ENCODE results near the gene ANGPT4. TPM values are rescaled to one million over a fixed set of nuclear protein-coding genes. Genes with fewer than 3 reads are reported as not detected.
A peak's percentile ranks its signal among the peaks of the same experiment; 100 is the strongest.

Gene ANGPT4
- total RNA-seq, 2 experiments from 2014 or later, result not detected

DNA sequence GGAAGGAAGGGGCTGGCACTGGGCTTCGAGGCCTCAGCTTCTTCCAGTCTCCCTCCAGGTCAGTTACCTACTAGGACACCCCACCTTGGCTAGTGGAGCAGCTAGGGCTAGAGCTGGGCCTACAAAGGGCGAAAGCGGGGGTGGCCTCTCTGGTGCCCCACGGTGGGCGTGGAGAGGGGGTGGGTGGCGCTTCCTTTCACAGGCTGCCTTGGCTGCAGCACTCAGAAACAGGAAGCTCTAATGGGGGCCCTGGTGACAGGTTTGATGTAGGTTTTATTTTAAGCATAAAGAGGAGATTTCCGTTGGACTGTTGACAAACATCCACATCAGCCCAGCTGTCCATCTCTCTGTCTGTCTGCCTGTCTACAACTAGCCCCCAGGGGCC, 69.2 kb downstream of the ANGPT4 start:
- Mint-ChIP-seq H3K27me3 (no peaks in the 10 kb centered on the region), H3K27ac (peak overlapping the region; percentile 96), H3K4me1 (peaks cover 47% of the 10 kb centered on the region), H3K36me3 (peaks cover 27% of the 10 kb centered on the region), H3K9me3 (peaks cover 3% of the 10 kb centered on the region), H3K4me3 (peak overlapping the region; percentile 94)
- peak; percentile 76 for DNase-seq
- POLR2A ChIA-PET, result interaction anchor here (0.5 to 7.8 kb wide), 9 partner anchors 8 to 1256 kb away, joined by 3 to 98 read pairs (median 6); partner anchors contain the start of gene FAM110A
- peak; percentile 63 for ATAC-seq (ENCODE audit: low read depth)

- peaks cover 20% of the 10 kb centered on the region for H3K36me3 Mint-ChIP-seq
- H3K27me3 Mint-ChIP-seq, result no peaks in the 10 kb centered on the region
- H3K4me3 Mint-ChIP-seq, result peak overlapping the region; percentile 94
- peak; percentile 15 for ATAC-seq (ENCODE audit: low read depth)
- POLR2A ChIA-PET, result interaction anchor here (0.7 to 7.8 kb wide), 9 partner anchors 8 to 1256 kb away, joined by 3 to 98 read pairs (median 6); partner anchors contain the start of gene FAM110A
- peak overlapping the region; percentile 96 for H3K27ac Mint-ChIP-seq
- DNase-seq, result no peak
- H3K4me1 Mint-ChIP-seq, result peaks cover 43% of the 10 kb centered on the region
- H3K9me3 Mint-ChIP-seq, result peaks cover 3% of the 10 kb centered on the region
Observed at GRCh38 chr20:845941-846893, 69.9 kb downstream of the ANGPT4 start.

- peak; percentile 54 for DNase-seq
- Mint-ChIP-seq H3K4me1 (peaks cover 36% of the 10 kb centered on the region), H3K4me3 (peak overlapping the region; percentile 94), H3K36me3 (peaks cover 13% of the 10 kb centered on the region), H3K27ac (peak overlapping the region; percentile 96), H3K27me3 (no peaks in the 10 kb centered on the region), H3K9me3 (peaks cover under 1% of the 10 kb centered on the region)
- no peak for ATAC-seq (ENCODE audit: low read depth)
- POLR2A ChIA-PET, result interaction anchor here (0.6 to 7.8 kb wide), 3 partner anchors 8 to 13 kb away, joined by 3 to 98 read pairs (median 18); partner anchors contain the start of gene FAM110A
Observed at GRCh38 chr20:845226-845868, 70.8 kb downstream of the ANGPT4 start.

- POLR2A ChIA-PET, result interaction anchor here (0.6 to 7.8 kb wide), 6 partner anchors 9 to 39 kb away, joined by 3 to 98 read pairs (median 4); partner anchors contain the start of gene FAM110A
- peak; percentile 82 for ATAC-seq (ENCODE audit: low read depth)
- H3K4me1 Mint-ChIP-seq, result peaks cover 36% of the 10 kb centered on the region
Observed at GRCh38 chr20:844473-845225, 71.5 kb downstream of the ANGPT4 start.

DNA sequence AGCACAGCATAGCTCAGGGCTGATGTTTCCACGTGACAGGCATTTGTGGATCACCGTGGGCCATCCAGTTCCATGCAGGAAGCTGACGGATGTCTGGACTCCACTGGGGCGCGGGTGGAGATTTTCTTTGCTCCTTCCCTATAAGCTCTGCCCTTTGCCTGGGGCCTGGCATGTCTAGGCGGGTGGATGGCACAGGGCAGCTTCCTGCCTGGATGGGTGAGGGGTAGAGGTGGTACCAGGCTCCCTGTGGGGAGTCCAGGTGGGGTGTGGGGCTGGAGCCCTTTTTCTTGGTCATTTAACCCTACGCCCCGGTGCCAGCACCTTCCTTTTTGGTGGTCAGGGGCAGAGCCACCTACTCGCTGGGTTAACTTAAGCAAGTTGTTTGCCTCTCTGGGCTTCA, 72.2 kb downstream of the ANGPT4 start:
- Mint-ChIP-seq H3K4me1 (peaks cover 36% of the 10 kb centered on the region), H3K27ac (peak overlapping the region; percentile 78), H3K9me3 (no peaks in the 10 kb centered on the region), H3K36me3 (peaks cover 15% of the 10 kb centered on the region), H3K4me3 (peak overlapping the region; percentile 94), H3K27me3 (no peaks in the 10 kb centered on the region)
- ATAC-seq (ENCODE audit: low read depth) (no peak), DNase-seq (no peak)
- POLR2A ChIA-PET, result interaction anchor here (0.7 to 7.8 kb wide), 6 partner anchors 10 to 38 kb away, joined by 3 to 98 read pairs (median 4); partner anchors contain the start of gene FAM110A

More at GRCh38 chr20:844473-845225, 71.5 kb downstream of the ANGPT4 start:
- Mint-ChIP-seq H3K27me3 (no peaks in the 10 kb centered on the region), H3K27ac (peak overlapping the region; percentile 78), H3K4me3 (peak overlapping the region; percentile 94), H3K9me3 (no peaks in the 10 kb centered on the region), H3K36me3 (peaks cover 12% of the 10 kb centered on the region)
- DNase-seq, result peak; percentile 75

DNA sequence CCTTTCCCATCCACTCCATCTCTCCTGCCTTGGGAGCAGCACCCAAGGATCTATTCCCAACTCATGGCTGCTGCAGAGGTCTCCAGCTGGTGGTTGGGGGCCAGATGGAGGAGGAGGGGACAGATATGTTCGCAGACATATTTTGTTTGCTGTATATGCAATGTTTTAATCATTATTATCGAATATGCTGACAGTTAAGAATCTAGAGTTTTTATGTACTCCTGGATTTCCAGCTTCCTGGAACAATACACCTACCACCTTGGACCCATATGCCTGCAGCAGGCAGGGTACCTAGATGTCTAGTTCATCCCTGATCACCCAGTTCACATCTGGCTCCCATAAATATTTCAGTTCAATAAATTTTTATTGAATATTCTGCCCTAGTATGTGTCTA, 73.6 kb downstream of the ANGPT4 start:
- POLR2A ChIA-PET, result interaction anchor here (7.8 kb wide), 1 partner anchor 10 kb away, joined by 98 read pairs; the partner anchor contains the start of gene FAM110A
- peaks cover 20% of the 10 kb centered on the region for H3K36me3 Mint-ChIP-seq
- no peak for DNase-seq
- H3K4me3 Mint-ChIP-seq, result peak overlapping the region; percentile 22
- no peak overlapping the region for H3K27ac Mint-ChIP-seq
- no peak for ATAC-seq (ENCODE audit: low read depth)
- H3K4me1 Mint-ChIP-seq, result peaks cover 37% of the 10 kb centered on the region
- H3K27me3 Mint-ChIP-seq, result no peaks in the 10 kb centered on the region
- H3K9me3 Mint-ChIP-seq, result no peaks in the 10 kb centered on the region

- H3K4me1 Mint-ChIP-seq, result peaks cover 34% of the 10 kb centered on the region
- H3K4me3 Mint-ChIP-seq, result peak overlapping the region; percentile 72
- DNase-seq, result no peak
- no peak for ATAC-seq (ENCODE audit: low read depth)
- peak overlapping the region; percentile 40 for H3K27ac Mint-ChIP-seq
- H3K9me3 Mint-ChIP-seq, result no peaks in the 10 kb centered on the region
- POLR2A ChIA-PET, result interaction anchor here (1.1 to 7.8 kb wide), 2 partner anchors 9 to 15 kb away, joined by 3 to 98 read pairs; partner anchors contain the start of gene FAM110A
- H3K36me3 Mint-ChIP-seq, result peaks cover 20% of the 10 kb centered on the region
- H3K27me3 Mint-ChIP-seq, result no peaks in the 10 kb centered on the region
Observed at GRCh38 chr20:841568-842546, 74.3 kb downstream of the ANGPT4 start.

GRCh38 chr20:840858-841567, 75.1 kb downstream of the ANGPT4 start:
- Mint-ChIP-seq H3K27me3 (no peaks in the 10 kb centered on the region), H3K27ac (no peak overlapping the region), H3K36me3 (peaks cover 21% of the 10 kb centered on the region), H3K9me3 (no peaks in the 10 kb centered on the region), H3K4me1 (peaks cover 35% of the 10 kb centered on the region), H3K4me3 (peak overlapping the region; percentile 72)
- POLR2A ChIA-PET, result interaction anchor here (1.1 to 7.8 kb wide), 2 partner anchors 8 to 14 kb away, joined by 3 to 98 read pairs; partner anchors contain the start of gene FAM110A
- ATAC-seq (ENCODE audit: low read depth), result no peak
- DNase-seq, result peak; percentile 65

GRCh38 chr20:840503-840857, 75.7 kb downstream of the ANGPT4 start:
- no peak for DNase-seq
- Mint-ChIP-seq H3K27ac (no peak overlapping the region), H3K36me3 (peaks cover 19% of the 10 kb centered on the region), H3K27me3 (no peaks in the 10 kb centered on the region), H3K4me1 (peaks cover 36% of the 10 kb centered on the region), H3K4me3 (peak overlapping the region; percentile 58), H3K9me3 (no peaks in the 10 kb centered on the region)
- no peak for ATAC-seq (ENCODE audit: low read depth)
- POLR2A ChIA-PET, result interaction anchor here (1.1 kb wide), 1 partner anchor 13 kb away, joined by 3 read pairs; no protein-coding TSS in a partner anchor

DNA sequence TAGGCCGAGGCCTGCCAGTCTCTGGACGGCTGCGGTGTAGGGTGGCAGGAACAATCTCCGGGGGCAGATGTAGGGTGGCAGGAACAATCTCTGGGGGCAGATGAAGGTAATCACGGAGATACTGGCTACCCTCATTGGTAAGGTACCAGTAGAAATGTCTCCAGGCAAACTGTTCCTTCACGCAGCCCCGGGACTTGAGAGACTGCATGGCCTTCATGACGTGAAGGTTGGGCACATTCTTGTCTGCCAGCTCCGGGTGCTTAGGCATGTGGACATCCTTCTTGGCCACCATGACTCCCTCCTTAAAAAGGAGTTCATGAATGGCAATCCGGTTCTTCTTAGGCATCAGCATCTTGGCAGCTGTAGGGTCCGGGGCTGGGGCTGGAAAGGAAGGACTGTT, 76.5 kb downstream of the ANGPT4 start:
- DNase-seq, result no peak
- H3K4me1 Mint-ChIP-seq, result peaks cover 43% of the 10 kb centered on the region
- ATAC-seq (ENCODE audit: low read depth), result no peak
- no peak overlapping the region for H3K27ac Mint-ChIP-seq
- POLR2A ChIA-PET, result no interaction called here
- peaks cover 19% of the 10 kb centered on the region for H3K36me3 Mint-ChIP-seq
- no peaks in the 10 kb centered on the region for H3K27me3 Mint-ChIP-seq
- H3K4me3 Mint-ChIP-seq, result no peak overlapping the region
- no peaks in the 10 kb centered on the region for H3K9me3 Mint-ChIP-seq

DNA sequence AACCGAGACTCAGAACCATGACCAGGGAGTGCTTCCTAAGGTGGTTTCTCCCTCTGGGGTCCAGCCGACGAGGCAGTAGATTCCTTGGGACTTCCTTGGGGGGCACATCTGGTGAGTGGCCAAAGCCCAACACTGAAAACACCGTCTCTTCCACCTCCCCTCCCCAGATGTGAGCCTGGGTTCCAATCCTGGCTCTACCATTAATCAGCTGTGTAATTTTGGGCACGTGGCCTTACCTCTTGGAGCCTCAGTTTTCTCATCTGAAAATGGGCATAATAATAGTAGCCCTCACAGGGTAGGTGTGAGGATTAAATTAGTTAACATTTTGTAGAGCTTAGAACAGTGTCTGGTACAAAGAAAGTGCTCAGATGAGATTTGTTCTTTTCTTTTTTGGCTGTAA, 77.1 kb downstream of the ANGPT4 start:
- Mint-ChIP-seq H3K4me1 (peaks cover 41% of the 10 kb centered on the region), H3K9me3 (no peaks in the 10 kb centered on the region), H3K27me3 (no peaks in the 10 kb centered on the region), H3K27ac (no peak overlapping the region), H3K4me3 (no peak overlapping the region), H3K36me3 (peaks cover 19% of the 10 kb centered on the region)
- POLR2A ChIA-PET, result interaction anchor here (0.9 kb wide), 1 partner anchor 12 kb away, joined by 4 read pairs; no protein-coding TSS in a partner anchor
- ATAC-seq (ENCODE audit: low read depth) (no peak), DNase-seq (no peak)
